SK-N-SH (cell line): ENCODE results near the gene POU4F3. TPM values are rescaled to one million over a fixed set of nuclear protein-coding genes. Genes with fewer than 3 reads are reported as not detected.

Source experiments
- CTCF ChIA-PET: fragments of 300-600, 350-600 bp; formaldehyde crosslinking; extraction: SDS; loops from one replicate; lab custom pipeline; 2021; lab: Yijun Ruan, JAX
- POLR2A ChIA-PET: fragments of 350-600 bp; sonication (Branson Sonifier 250); formaldehyde crosslinking; extraction: SDS; loops from one replicate; lab custom pipeline; 2020; ENCODE audit warnings: antibody characterized with exemption, inconsistent platforms; lab: Yijun Ruan, JAX
- DNase-seq: peaks from one replicate; pipeline ENCODE4 v3.0.0; 2012
- H2AFZ ChIP-seq: fragments of 200-600 bp; sonication (generic); 2 replicates; pipeline ENCODE4 v1.8.1; 2016; ENCODE audit warnings: antibody characterized with exemption, mild to moderate bottlenecking, low read depth
- H3F3A ChIP-seq: fragments of 200-600 bp; sonication (generic); replicated peaks from 2 replicates; pipeline ENCODE3; 2016; ENCODE audit warnings: antibody characterized with exemption, mild to moderate bottlenecking; ENCODE audit not compliant: insufficient read depth
- H3K27ac ChIP-seq, 2 experiments: fragments of 200-500 bp in 1 of 2; fragments of 200-600 bp in 1 of 2; sonication (Bioruptor generic) in 1 of 2; sonication (generic), shearing (Covaris generic) in 1 of 2; 2 replicates each; pipeline versions ENCODE4 v1.5.1 to v1.6.1; 2014 to 2016; ENCODE audit warnings: low read depth in 2 of 2, inconsistent platforms in 1 of 2, low read length in 1 of 2, mild to moderate bottlenecking in 1 of 2, mixed read lengths in 1 of 2
- H3K27me3 ChIP-seq: fragments of 200-600 bp; sonication (generic), shearing (Covaris generic); 2 replicates; pipeline ENCODE4 v1.6.1; 2016; ENCODE audit warnings: mixed run types; ENCODE audit not compliant: insufficient read depth
- H3K36me3 ChIP-seq, 2 experiments: fragments of 200-500 bp in 1 of 2; fragments of 200-600 bp in 1 of 2; sonication (Bioruptor generic) in 1 of 2; sonication (generic) in 1 of 2; replicated peaks in 1 of 2; 2 replicates each; pipeline versions ENCODE3 to v1.5.1; 2014 to 2016; ENCODE audit warnings: low read length in 1 of 2, mild to moderate bottlenecking in 1 of 2; ENCODE audit not compliant: insufficient read depth in 2 of 2, control insufficient read depth in 1 of 2
- H3K4me1 ChIP-seq, 2 experiments: fragments of 200-500 bp in 1 of 2; fragments of 200-600 bp in 1 of 2; sonication (Bioruptor generic) in 1 of 2; sonication (generic), shearing (Covaris generic) in 1 of 2; 2 replicates each; pipeline versions ENCODE4 v1.5.1 to v1.6.1; 2014 to 2016; ENCODE audit warnings: low read depth in 1 of 2, low read length in 1 of 2, mixed run types in 1 of 2; ENCODE audit not compliant: insufficient read depth in 2 of 2, control insufficient read depth in 1 of 2
- H3K4me2 ChIP-seq: fragments of 200-600 bp; sonication (generic), shearing (Covaris generic); 2 replicates; pipeline ENCODE4 v1.6.1; 2017; ENCODE audit warnings: mixed run types
- H3K4me3 ChIP-seq, 2 experiments: fragments of 200-500 bp in 1 of 2; fragments of 200-600 bp in 1 of 2; sonication (Bioruptor generic) in 1 of 2; sonication (generic), shearing (Covaris generic) in 1 of 2; 2 replicates each; pipeline versions ENCODE4 v1.5.1 to v1.8.1; 2014 to 2016; ENCODE audit warnings: low read depth in 2 of 2, inconsistent platforms in 1 of 2, low read length in 1 of 2, mild to moderate bottlenecking in 1 of 2, mixed read lengths in 1 of 2, moderate library complexity in 1 of 2
- H3K79me2 ChIP-seq: fragments of 200-600 bp; sonication (generic); 2 replicates; pipeline ENCODE4 v1.8.1; 2017; ENCODE audit warnings: mild to moderate bottlenecking; ENCODE audit not compliant: insufficient read depth
- H3K9ac ChIP-seq: fragments of 200-600 bp; sonication (generic); 2 replicates; pipeline ENCODE4 v1.6.1; 2017; ENCODE audit warnings: mixed run types
- H3K9me2 ChIP-seq: fragments of 200-600 bp; sonication (generic); 2 replicates; pipeline ENCODE4 v1.6.1; 2017; ENCODE audit warnings: mixed run types
- H3K9me3 ChIP-seq: fragments of 200-600 bp; sonication (generic); 2 replicates; pipeline ENCODE4 v1.6.1; 2017; ENCODE audit warnings: mixed run types, mild to moderate bottlenecking, moderate library complexity
- H4K20me1 ChIP-seq: fragments of 200-600 bp; sonication (generic); 2 replicates; pipeline ENCODE4 v1.6.1; 2017; ENCODE audit warnings: mild to moderate bottlenecking, mixed run types; ENCODE audit not compliant: insufficient read depth
- CHD2 ChIP-seq: fragments of 150-350 bp; IDR thresholded peaks from 2 replicates; pipeline ENCODE4 v1.6.1; 2018; ENCODE audit warnings: low read length; ENCODE audit not compliant: partially characterized antibody
- ELF1 ChIP-seq: IDR thresholded peaks from 2 replicates; pipeline ENCODE4 v1.4.0; 2012
- IRF3 ChIP-seq: fragments of 150-350 bp; IDR thresholded peaks from 2 replicates; pipeline ENCODE4 v1.6.1; 2016; ENCODE audit warnings: mild to moderate bottlenecking, low read depth, low read length
- MEF2A ChIP-seq: IDR thresholded peaks from 2 replicates; pipeline ENCODE4 v1.4.0; 2012; ENCODE audit warnings: low read depth, borderline replicate concordance
- RAD21 ChIP-seq: IDR thresholded peaks from 2 replicates; pipeline ENCODE4 v1.6.1; 2012; ENCODE audit warnings: mild to moderate bottlenecking, low read length
- RCOR1 ChIP-seq: fragments of 150-350 bp; IDR thresholded peaks from 2 replicates; pipeline ENCODE4 v1.6.1; 2017; ENCODE audit warnings: antibody characterized with exemption, low read length
- RFX5 ChIP-seq: IDR thresholded peaks from 2 replicates; pipeline ENCODE4 v1.6.1; 2012; ENCODE audit warnings: mild to moderate bottlenecking, improper control_type of control experiment, low read length
- SMC3 ChIP-seq: IDR thresholded peaks from 2 replicates; pipeline ENCODE4 v1.6.1; 2012; ENCODE audit warnings: low read depth, low read length, improper control_type of control experiment
- TAF1 ChIP-seq: IDR thresholded peaks from 2 replicates; pipeline ENCODE4 v1.6.1; 2012; ENCODE audit warnings: low read depth, mild to moderate bottlenecking, low read length, moderate library complexity, borderline replicate concordance
- TEAD4 ChIP-seq: IDR thresholded peaks from 2 replicates; pipeline ENCODE4 v1.4.0; 2012; ENCODE audit warnings: mild to moderate bottlenecking, borderline replicate concordance; ENCODE audit not compliant: insufficient read depth
- USF1 ChIP-seq: IDR thresholded peaks from 2 replicates; pipeline ENCODE4 v1.4.0; 2012; ENCODE audit warnings: low read depth, borderline replicate concordance
- WGBS: methylation state at CpG from one replicate; pipeline ENCODE4 v1.1.6; 2017; ENCODE audit warnings: low lambda C conversion rate; 5-methylcytosine and 5-hydroxymethylcytosine counted together
- polyA plus RNA-seq, 3 experiments: library from polyadenylated mRNA; depleted of rRNA; stranded (reverse); fragments of >200 nt; gene quantifications; 2 replicates each; pipeline ENCODE4 v1.2.3, GENCODE V29; 2012
- TF ChIP-seq, protein P1 (sequence below): IDR thresholded peaks from 2 replicates; pipeline ENCODE4 v1.4.0; 2012; ENCODE audit warnings: low read depth
- TF ChIP-seq, protein P2 (sequence below): IDR thresholded peaks from 2 replicates; pipeline ENCODE4; 2012

The POU4F3 gene
- polyA plus RNA-seq, 1 of the 3 experiments (the other 2 are of a cell fraction) = 0.08 TPM

DNA sequence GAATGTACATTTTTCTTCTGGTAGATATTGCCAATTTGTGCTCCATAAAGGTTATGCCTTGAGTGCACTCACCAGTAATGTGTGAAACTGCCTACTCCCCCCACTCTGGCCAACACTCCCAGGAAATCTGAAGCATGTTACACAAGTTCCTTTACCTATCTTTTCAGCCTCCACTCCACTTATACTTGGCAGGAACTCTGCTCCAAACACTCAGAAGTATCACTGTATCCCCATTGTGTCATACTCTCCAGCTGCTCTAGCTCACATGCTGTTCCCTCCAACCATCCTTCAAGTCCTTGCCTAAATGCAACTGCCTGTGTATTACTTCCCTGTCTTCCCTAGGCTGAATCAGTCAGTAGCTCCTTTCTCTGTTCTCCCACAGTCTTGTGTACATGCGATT is 28.3 kb downstream of the POU4F3 start:
- Histone ChIP-seq H2AFZ (no peak overlapping the region), H3K9me2 (no peaks in the 10 kb centered on the region), H3K4me2 (no peak overlapping the region), H4K20me1 (no peaks in the 10 kb centered on the region), H3K27me3 (no peaks in the 10 kb centered on the region; the same call in 1 of the 2 replicates), H3K36me3 (no peaks in the 10 kb centered on the region), H3F3A (no peaks in the 10 kb centered on the region), H3K9me3 (no peaks in the 10 kb centered on the region), H3K27ac (no peak overlapping the region), H3K4me3 (no peak overlapping the region), H3K9ac (no peak overlapping the region), H3K79me2 (no peaks in the 10 kb centered on the region), H3K4me1 (peaks cover 0 to 8% of the 10 kb centered on the region in 2 experiments; a peak in 1 of 4 replicates)
- ChIA-PET POLR2A (no interaction called here), CTCF (no interaction called here)
- WGBS = 76% methylated on average over 1 of the region's 1 CpG
- no peak for TF ChIP-seq ELF1
- TF ChIP-seq, protein P1, sequence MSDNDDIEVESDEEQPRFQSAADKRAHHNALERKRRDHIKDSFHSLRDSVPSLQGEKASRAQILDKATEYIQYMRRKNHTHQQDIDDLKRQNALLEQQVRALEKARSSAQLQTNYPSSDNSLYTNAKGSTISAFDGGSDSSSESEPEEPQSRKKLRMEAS = no peak
- TF ChIP-seq RFX5 = no peak
- no peak for TF ChIP-seq TAF1
- no peak for TF ChIP-seq MEF2A
- no peak for TF ChIP-seq IRF3
- TF ChIP-seq CHD2 = no peak
- DNase-seq = no peak

- Histone ChIP-seq H2AFZ (no peak overlapping the region), H3K9ac (no peak overlapping the region), H3K27me3 (no peaks in the 10 kb centered on the region; the same call in 1 of the 2 replicates), H4K20me1 (no peaks in the 10 kb centered on the region), H3K36me3 (no peaks in the 10 kb centered on the region), H3K9me3 (no peaks in the 10 kb centered on the region), H3F3A (no peaks in the 10 kb centered on the region), H3K27ac (no peak overlapping the region), H3K4me1 (peaks cover 0 to 8% of the 10 kb centered on the region in 2 experiments; a peak in 1 of 4 replicates), H3K9me2 (no peaks in the 10 kb centered on the region), H3K4me3 (no peak overlapping the region), H3K4me2 (no peak overlapping the region), H3K79me2 (no peaks in the 10 kb centered on the region)
- DNase-seq = no peak
- ChIA-PET CTCF (no interaction called here), POLR2A (no interaction called here)
- 51% methylated on average over 1 of the region's 2 CpGs for WGBS
- TF ChIP-seq SMC3 = no peak
- TF ChIP-seq RCOR1 = no peak
- TF ChIP-seq RAD21 = no peak
- no peak for TF ChIP-seq TEAD4
- no peak for TF ChIP-seq CHD2
- TF ChIP-seq, protein P2, sequence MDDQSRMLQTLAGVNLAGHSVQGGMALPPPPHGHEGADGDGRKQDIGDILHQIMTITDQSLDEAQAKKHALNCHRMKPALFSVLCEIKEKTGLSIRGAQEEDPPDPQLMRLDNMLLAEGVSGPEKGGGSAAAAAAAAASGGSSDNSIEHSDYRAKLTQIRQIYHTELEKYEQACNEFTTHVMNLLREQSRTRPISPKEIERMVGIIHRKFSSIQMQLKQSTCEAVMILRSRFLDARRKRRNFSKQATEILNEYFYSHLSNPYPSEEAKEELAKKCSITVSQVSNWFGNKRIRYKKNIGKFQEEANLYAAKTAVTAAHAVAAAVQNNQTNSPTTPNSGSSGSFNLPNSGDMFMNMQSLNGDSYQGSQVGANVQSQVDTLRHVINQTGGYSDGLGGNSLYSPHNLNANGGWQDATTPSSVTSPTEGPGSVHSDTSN = no peak
- TF ChIP-seq TAF1 = no peak
- TF ChIP-seq USF1 = no peak
These were observed 29.5 kb downstream of the POU4F3 start for GRCh38 chr5:146368137-146368536.
